ENCODE measurements around the gene ZSCAN16. TPM values are rescaled to one million over a fixed set of nuclear protein-coding genes. Genes with fewer than 3 reads are reported as not detected.

ZSCAN16 gene
- total and polyA plus RNA-seq, 9 of the 15 experiments (the other 6 are each of a cell fraction or from before 2014, with no cell fraction given), result 0.08 TPM; not detected in 8

DNA sequence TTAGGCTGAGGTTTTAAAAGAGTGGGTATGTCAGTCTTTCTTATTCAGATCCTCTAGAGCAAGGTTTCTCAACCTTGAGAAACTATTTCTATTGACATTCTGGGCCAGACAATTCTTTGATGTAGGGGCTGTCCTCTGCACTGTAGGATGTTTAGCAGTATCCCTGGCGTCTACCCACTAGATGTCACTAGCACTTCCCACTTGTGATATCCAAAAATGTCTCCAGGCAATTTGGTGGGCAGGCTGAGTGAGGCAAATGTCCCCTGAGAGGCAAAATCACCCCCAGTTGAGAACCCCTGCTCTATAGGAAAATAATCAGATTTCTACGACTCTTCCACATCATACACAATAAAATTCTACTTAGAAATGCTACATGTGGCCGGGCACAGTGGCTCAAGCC, 9.6 kb downstream of the ZSCAN16 start (continued):
- no peak for TF ChIP-seq ZNF655 (CRISPR knock-in tag; IDR thresholded peaks at IDR 0.05)
- TF ChIP-seq CC2D1A (IDR thresholded peaks at IDR 0.05), result no peak
- TF ChIP-seq ZMIZ1 (IDR thresholded peaks at IDR 0.05; ENCODE audit: low read depth in 2 of 2, low read length in 2 of 2), result 0 out of 4 replicates have a peak, but pooled peaks of 1 of the 2 experiments have one; percentile 8
- no peak for TF ChIP-seq ZNF133 (CRISPR knock-in tag; IDR thresholded peaks at IDR 0.05)
- TF ChIP-seq CREB1 (IDR thresholded peaks at IDR 0.05), result no peak
- no peak for TF ChIP-seq CREB1 (CRISPR knock-in tag; IDR thresholded peaks at IDR 0.05)
- TF ChIP-seq NR1H2 (CRISPR knock-in tag; IDR thresholded peaks at IDR 0.05), result no peak
- TF ChIP-seq NONO (IDR thresholded peaks at IDR 0.05; ENCODE audit: low read depth in 2 of 2, low read length in 1 of 2), result no peak
- peak; percentile 12; the same call in 1 of the 2 replicates for TF ChIP-seq JUND (IDR thresholded peaks at IDR 0.05; ENCODE audit: borderline replicate concordance, low read depth, low read length)
- TF ChIP-seq JUND (tag; IDR thresholded peaks at IDR 0.05; ENCODE audit: borderline replicate concordance, low read depth, low read length), result no peak
- TF ChIP-seq TCFL5 (CRISPR knock-in tag; conservative IDR thresholded peaks at IDR 0.05), result no peak
- no peak for TF ChIP-seq MXI1 (IDR thresholded peaks at IDR 0.05; ENCODE audit: low read depth, low read length)
- 0 out of 2 replicates have a peak, but pooled peaks have one; percentile 14 for TF ChIP-seq ZBTB33 (CRISPR knock-in tag; IDR thresholded peaks at IDR 0.05)
- no peak for TF ChIP-seq ZNF165 (CRISPR knock-in tag; IDR thresholded peaks at IDR 0.05; ENCODE audit: borderline replicate concordance)
- TF ChIP-seq SRSF1 (IDR thresholded peaks at IDR 0.05; ENCODE audit: low read depth, low read length), result no peak
- TF ChIP-seq MAFG (tag; conservative IDR thresholded peaks at IDR 0.05), result no peak
- TF ChIP-seq ZNF354B (CRISPR knock-in tag; IDR thresholded peaks at IDR 0.05), result no peak
